HG03095 (cell line): ENCODE data around the gene TAF15.

Source experiments
- ATAC-seq: cut with Tn5 transposase; IDR thresholded peaks from one replicate; pipeline ENCODE4 v1.9.1; 2021; ENCODE audit warnings: moderate library complexity; ENCODE audit not compliant: unreplicated experiment

Gene TAF15

DNA sequence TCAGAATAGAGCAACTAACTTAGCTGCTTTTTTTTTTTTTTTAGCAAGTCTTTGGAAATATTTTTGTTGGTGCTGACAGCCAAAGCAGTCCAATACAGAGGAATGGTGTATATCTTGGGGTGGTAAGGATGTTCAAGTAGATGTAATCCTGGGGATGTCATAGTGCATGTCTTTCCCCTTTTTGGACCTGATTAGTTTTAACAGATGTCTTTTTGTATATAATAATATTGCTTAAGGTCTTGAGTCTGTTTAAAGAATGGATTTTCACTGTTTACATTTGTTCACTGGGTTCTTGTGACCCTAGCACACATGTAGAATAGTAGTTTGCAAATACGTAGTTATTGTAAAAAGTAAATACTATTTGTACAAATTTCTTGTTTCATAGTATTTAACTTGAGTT is 7.9 kb downstream of the TAF15 start:
- ATAC-seq: no peak

DNA sequence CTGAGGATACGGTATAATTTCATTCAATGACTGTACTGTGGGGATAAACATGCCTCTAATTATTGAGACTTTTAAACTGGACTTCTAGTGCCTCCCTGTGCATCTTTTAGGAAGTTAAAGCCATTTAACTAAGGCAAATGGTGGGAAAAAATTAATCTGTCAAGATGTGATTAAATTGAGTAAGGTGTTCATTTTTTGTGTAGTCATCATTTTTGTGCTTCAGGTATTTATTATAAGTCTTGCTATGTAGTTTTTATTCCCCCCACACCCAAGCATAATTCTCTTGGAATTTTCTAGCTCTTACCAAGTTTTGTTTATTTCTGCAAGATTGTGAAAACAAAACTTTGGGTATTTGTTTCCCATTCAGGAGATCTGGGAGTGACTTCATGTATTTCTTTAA is 10.2 kb downstream of the TAF15 start:
- ATAC-seq: no peak

DNA sequence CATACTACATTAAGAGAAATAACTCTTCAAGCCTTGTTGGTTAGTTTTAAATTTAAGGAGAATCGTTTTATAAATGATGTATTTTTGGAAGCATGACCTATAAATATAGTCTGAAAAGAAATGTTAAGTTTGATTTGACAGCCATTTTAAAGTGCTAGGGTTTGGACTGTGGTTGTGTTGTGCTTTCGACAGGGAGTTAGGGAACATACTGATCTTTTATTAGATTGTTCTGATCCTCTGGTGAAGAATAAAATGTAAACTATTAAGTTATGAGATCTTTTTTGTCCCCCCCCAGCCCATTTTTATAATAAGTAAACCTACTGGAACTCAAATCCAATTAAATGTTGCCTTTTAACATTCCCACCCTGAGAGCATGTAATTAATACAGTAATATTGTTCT is 12.0 kb downstream of the TAF15 start:
- no peak for ATAC-seq

DNA sequence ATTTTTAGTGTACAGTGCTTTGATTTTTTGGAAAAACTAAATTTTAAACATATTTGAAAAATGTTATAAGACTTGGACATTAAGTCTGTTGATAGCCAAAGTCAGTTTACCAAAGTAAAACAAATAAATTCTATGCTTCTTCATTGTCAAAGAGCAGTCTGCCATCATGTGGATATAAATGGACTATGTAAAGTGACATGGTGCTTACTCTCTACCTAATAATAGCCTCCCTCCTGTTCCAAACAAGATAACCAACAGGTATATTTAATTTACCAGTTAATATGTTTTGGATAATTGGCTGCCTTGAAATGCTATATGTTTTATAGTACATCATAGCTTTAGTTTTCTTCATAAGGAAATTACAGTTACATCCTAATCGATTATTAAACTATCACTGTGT is 15.9 kb downstream of the TAF15 start:
- ATAC-seq: no peak

DNA sequence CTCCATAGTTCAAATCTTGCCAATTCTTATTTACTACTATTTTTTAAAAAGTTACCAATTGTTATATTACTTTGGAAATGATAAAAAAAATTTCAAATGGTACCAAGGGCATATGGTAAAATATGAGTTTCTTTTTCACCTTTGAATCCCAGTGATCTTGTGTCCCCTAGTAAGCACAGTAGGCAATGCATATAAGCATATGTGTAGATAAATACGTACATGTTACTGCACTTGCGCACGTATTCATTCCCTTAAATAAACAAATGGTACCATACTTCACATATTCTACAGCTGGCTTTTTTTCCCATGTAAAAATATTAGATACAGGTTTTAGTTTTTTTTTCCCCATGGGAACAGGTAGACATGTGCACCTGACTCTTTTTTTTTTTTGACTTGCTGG is 31.8 kb downstream of the TAF15 start:
- no peak for ATAC-seq

DNA sequence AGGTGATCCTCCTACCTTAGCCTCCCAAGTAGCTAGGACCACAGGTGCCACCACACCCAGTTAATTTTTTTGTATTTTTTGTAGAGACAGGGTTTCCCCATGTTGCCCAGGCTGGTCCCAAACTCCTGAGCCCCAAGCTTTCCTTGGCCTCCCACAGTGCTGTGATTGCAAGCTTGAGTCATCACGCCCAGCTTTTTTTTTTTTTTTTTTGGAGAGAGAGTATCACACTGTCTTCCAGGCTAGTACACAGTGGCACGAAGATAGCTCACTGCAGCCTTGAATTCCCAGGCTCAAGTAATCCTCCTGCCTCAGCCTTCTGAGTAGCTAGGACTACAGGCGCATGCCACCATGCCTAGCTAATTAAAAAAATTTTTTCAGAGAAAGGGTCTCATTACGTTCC is 32.2 kb downstream of the TAF15 start:
- no peak for ATAC-seq

DNA sequence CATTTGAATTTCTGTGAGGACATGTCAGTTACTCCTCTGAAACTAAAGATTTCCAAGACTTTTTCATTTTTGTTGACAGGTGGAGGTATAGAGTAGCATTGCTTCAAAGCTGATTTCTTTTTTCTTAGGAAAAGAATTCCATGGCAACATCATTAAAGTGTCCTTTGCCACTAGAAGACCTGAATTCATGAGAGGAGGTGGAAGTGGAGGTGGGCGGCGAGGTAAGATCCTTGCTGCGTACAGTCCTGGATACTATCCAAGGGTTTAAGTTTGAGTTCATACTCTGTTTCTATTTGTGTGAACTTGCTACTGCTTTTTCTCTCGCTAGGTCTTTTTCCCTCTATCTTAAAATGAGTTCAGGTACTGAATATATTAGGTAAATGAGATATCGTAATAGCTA is 33.0 kb downstream of the TAF15 start:
- ATAC-seq: no peak

DNA sequence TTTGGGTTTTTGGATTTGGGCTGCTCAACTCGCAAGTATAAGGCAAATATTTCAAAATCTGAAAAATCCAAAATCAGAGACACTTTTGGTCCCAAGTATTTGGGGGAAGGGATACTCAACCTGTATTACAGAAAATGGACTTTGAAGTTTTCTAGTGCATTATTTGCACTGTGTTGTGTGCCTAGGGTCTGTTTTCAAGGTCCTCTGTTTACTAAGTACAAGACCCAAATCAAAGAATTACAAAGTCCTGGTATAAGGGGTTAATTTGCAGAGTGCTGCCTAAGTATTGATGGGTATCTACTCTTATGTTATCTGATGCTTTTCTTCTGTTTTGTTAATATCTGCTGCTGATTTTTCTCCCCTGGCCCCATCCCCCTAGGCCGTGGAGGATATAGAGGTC is 34.4 kb downstream of the TAF15 start:
- no peak for ATAC-seq

DNA sequence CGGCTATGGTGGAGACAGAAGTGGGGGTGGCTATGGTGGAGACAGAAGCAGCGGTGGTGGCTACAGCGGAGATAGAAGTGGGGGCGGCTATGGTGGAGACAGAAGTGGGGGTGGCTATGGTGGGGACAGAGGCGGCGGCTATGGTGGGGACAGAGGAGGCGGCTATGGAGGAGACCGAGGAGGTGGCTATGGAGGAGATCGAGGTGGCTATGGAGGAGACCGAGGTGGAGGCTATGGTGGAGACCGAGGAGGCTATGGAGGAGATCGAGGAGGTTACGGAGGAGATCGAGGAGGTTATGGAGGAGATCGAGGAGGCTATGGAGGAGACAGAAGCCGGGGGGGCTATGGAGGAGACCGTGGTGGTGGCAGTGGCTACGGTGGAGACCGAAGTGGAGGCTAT is 35.3 kb downstream of the TAF15 start:
- no peak for ATAC-seq

DNA sequence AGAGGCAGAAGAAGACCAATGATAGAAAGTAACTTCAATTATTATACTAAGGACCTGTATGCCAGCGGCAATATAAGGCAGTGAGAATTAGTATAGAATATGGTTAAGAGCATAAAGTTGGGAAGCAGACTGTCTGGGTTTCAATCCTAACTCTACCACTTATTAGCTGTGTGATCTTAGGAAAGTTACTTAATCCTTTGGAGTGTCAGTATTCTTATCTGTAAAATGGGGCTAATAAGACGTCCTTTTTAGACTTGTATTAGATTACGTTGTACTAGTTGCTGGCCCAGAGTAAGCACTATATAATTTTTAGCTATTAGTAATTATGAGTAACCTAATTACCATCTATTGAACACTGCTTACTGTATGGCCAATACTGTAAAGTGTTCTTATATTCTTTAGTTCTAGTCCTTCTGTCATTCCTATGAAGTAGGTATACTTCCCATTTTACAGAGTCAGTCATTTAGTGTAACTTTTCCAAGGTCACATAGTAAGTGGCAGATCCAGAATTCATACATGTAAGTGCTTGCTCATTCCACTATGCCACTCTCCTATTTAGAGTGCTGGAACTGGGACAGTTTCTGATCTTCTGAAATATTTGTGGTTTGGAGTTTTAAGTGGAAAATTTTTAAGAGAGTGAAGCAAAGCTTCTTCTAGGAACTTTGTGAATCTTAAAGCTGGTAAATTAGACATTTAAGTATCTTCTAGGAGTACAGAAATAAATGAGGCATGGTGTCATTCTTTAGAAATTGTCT is 36.9 kb downstream of the TAF15 start:
- no peak for ATAC-seq

DNA sequence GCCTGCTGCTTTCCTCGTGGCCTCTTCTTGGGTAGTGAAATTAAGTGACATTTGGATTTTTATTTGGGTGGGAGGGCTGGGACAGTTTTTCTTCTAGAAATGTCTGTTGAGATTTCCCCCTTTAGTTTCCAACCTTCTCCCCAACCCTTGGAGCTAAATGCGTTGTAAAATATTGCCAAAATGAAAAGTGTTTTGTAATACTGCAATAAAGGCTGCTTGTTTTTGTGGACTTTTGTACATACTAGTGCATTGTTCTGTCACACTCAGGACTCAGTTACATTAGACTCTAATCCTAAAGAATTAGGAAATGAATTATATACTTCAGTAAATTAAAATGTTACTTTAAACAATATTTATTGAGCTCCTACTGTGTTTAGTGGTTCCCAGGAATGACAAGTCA is 37.7 kb downstream of the TAF15 start:
- ATAC-seq: no peak

DNA sequence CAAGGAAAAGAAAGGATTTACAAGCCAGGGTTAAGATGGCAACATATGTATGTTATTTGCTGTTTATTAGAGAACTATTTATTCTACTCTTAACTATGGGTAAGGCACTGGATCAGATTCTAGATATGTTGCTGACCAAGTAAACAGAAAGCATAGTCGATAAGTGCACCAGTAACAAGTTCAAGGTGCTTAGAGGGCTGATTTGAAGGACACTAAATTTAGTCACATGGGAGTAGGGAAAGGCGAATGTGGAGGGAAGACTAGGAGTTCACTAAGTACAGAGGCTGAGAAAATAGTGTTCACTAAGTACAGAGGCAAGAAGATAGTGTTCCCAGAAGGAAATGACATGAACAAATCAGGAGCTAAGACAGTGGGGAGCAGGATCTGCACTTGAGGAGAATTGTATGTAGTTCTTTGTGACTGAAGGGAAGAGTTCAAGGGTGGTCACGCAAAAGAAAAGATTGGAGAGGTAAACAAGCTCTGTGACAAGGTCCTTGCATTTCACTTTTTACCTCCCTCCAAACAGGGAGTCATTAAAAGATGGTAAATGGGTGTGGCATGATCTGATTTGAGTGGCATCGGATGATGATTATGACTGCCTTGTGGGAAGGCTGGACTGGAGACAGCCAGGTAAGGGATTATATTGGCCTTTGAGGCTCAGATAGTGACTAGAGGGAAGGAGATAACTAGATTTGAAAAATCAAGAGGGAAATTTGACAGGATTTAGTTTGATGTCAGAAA is 38.5 kb downstream of the TAF15 start:
- ATAC-seq: no peak

DNA sequence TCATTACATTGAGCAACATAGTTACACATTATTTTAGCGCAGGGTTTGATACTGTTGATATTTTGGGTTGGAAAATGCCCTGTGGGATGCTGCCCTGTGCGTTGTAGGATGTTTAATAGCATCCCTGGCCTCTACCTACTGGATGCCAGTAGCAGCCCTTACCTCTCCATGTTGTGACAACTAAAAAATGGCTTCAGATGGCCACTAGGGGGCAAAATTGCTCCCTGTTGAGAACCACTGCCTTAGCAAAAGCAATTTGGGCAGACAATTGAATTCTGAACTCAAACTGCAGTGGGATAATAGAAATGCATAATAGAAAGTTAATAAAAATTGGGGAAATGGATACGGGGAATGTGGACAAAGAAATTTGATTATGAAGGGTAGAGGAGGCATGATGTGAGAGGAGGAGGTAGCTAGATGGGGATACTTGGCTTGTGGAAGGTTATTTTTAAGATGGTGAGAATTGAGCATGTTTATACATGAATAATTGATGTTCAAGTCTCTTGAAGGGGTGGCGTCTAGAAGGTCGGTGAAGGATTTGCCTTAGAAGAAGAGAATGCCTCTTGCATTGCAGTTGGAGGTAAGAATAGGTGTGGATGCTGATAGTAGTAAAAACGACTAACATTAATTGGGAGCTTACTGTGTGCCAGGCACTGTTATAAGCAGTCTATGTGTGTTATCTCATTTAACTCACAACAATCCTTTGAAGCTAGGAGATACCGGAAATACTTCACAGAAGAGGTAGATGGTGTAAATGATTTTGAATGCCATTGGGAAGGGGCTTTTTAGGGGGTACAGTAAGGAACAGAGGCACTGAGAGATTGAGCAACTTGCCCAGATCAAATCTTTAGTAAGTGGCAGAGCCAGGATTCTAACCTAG is 40.4 kb downstream of the TAF15 start:
- ATAC-seq: no peak

DNA sequence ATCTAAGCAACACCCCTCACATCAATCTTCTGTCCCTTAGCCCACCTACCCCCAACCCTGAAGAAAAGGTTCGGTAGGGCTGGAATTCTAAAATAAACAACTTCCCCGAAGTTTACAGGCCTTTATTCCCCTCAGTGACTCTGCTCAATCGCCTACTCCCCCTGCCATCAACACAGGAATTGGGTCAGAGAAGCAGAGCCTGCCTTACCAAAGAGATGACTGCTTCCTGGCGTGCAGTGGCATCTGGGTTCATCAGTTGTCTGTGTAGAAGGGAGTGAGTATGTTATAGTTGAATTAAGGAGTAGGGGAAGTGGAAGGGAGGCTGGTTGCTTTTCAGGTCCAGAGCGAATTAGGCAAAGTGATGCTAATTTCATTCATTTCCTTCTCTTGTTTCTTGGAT is 46.7 kb downstream of the TAF15 start:
- no peak for ATAC-seq

DNA sequence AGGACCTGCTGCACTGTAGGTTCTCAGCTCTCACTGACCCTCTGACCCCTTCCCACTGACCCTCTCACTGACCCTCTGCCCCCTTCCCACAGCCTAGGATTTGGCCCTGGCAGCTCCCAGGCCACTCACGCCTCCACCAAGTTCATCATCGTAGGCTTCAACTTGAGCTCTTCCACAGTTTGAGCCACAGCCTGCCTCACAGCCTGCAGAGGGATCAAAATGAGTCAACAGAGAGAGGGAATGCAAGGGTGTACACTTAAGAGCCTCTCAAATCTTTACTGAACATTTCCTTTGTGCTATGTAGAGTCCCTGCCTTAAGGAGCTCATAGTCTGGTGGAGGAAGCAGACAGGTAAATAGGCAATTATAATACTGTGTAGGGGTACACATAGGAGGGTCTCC is 47.3 kb downstream of the TAF15 start:
- no peak for ATAC-seq

DNA sequence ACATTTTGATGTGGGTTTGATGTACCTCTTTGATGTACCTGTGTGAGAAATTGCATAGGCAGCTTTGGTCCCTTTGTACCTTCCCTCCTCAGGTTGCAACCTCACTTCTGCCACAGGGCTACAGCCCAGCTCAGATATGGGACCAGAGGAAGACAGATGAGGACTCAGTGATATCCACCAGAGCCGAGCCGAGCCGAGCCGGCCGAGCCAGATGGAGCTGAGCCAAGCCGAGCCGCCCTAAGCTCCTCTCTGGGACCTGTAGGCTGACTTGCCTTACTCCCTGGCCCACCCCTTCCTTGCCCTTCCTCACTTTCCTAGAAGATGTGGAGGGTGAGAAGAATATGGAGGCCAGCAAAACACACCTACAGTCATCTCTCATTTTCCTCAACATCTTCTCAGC is 55.6 kb downstream of the TAF15 start:
- ATAC-seq: no peak

DNA sequence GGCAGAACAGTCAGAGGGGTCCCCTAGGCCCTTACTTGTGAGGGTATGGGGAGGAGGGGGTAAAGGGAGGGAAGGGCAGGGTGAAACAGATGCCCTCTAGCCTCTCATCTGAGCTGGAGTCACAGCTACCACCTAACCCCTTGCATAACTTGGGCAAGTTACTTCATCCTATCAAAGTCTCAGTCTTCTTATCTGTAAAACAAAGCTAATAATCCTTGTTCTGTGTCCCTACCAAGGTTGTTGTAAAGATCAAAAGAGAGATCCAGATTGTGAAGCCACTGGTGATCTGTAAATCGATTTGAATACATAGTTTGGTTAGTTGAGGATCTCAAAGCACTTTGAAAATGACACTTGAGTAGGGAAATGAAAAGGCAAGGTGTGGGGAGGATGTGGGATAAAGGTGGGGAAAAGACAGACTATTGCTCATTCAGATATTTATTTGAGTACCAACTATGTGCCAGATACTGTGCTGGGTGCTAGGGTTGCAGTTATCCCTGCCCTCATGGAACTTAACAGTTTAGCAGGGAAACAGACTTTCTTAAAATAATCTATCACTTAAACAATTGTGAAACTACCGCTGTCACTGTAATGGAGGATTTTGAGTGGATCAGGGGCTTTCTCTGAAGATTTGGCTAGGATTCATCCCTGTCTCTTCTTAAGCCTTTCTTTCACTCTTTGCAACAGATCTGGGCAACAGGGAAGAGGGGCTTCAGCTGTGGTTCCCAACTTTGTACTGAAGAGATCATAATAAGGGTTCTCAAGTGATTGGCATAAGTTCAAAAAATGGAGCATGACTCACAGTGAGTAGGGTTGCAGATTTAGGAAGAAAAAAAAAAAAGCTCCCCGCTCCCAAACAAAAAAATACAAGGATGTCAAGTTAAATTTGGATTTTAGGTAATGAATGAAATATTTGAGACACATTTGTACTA is 56.4 kb downstream of the TAF15 start:
- no peak for ATAC-seq

DNA sequence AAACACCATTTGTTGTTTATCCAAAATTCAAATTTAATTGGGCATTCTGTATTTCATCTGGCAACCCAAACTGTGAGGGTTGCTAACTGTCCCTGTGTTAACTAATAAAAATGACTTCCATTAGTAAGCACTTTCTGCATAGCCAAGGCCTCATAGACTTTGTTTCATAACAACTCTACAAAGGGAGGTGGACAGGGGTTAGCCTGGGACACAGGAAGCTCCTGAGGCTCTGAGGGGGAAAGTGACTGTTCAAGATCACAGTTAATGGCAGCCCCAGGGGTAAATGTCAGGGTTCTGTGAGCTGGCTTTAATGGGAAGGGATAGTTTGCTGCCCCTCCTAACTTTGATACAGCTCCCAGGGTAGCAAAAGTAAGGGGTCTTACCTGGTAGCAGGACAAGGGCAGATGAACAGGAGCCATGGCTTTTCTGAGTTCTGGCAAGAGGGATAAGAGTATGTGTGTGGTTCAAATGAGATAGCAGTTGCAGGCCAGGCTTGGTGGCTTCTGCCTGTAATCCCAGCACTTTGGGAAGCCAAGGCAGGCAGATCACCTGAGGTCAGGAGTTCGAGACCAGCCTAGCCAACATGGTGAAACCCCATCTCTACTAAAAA is 57.2 kb downstream of the TAF15 start:
- ATAC-seq: no peak

DNA sequence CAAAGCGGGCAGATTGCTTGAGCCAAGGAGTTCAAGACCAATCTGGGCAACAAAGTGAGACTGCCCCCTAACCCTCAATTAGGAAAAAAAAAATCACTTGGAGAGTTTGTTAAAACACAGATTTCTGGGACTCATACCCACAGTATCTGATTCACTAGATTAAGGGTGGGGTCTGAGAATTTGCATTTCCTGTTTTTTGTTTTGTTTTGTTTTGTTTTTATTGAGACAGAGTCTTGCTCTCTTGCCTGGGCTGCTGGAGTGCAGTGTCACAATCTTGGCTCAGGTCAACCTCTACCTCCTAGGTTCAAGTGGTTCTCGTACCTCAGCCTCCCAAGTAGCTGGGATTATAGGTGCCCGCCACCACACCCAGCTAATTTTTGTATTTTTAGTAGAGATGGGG is 58.3 kb downstream of the TAF15 start:
- ATAC-seq: no peak

DNA sequence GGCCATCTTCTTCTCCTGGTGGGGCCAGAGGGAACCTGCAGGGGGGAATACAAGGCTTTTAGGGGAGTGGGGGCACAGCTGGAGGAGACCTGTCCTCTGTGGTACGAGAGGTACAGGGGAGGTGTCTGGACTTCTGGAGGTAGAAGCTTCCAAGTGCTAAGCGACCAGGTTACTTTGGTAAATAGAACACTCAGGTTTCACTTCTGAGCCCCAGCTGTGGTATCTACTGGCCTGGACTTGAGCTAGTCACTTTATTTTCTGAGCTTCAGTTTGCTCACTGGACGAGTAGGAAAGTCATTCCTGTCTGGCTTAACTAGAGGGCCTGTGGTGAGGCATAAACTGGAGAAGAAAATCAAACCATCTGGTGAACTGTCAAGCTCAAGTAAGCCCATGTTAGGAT is 59.5 kb downstream of the TAF15 start, which contains the start of gene HEATR9:
TSS of gene HEATR9 (minus strand) at position 155 of the 400 bp plus-strand sequence. CDS start at position 6, 149 bp downstream.
- no peak for ATAC-seq
